Measurements from ENCODE around the gene PHYH.
"Not testable (repeated sequence)": the region's sequence is repeated elsewhere in the genome, so short reads cannot be mapped to it uniquely, and the experiment has no call there.

Gene PHYH

GRCh38 chr10:13299437-13300287, at the start of gene PHYH:
TSS of gene PHYH (minus strand) at chr10:13300064. CDS start at chr10:13300042, 22 bp downstream.
- peak; percentile 85 for DNase-seq

- peak; percentile 76 to 81 for DNase-seq
These were observed 48.6 kb upstream of the PHYH start, which contains the start of gene SEPHS1 for GRCh38 chr10:13348216-13349017. TSS of gene SEPHS1 (minus strand) at chr10:13348293. CDS start at chr10:13344950, 3,343 bp downstream.

GRCh38 chr10:13347500-13348156, 47.8 kb upstream of the PHYH start:
- peak; percentile 77 to 82 for DNase-seq

GRCh38 chr10:13347043-13347499, 47.2 kb upstream of the PHYH start:
- no peak for DNase-seq

GRCh38 chr10:13346283-13347042, 46.6 kb upstream of the PHYH start:
- DNase-seq = no peak

GRCh38 chr10:13340626-13341376, 40.9 kb upstream of the PHYH start:
- DNase-seq = peak; percentile 49 to 59

GRCh38 chr10:13340068-13340467, 40.2 kb upstream of the PHYH start:
- DNase-seq = no peak

GRCh38 chr10:13338390-13339110, 38.7 kb upstream of the PHYH start:
- DNase-seq = no peak

GRCh38 chr10:13337827-13338196, 37.9 kb upstream of the PHYH start:
- no peak for DNase-seq

- DNase-seq = no peak
These were observed 37.4 kb upstream of the PHYH start for GRCh38 chr10:13337128-13337826.

- DNase-seq = no peak
These were observed 36.0 kb upstream of the PHYH start for GRCh38 chr10:13335881-13336280.

GRCh38 chr10:13334556-13334955, 34.7 kb upstream of the PHYH start:
- no peak for DNase-seq

GRCh38 chr10:13331646-13332045, 31.8 kb upstream of the PHYH start:
- no peak for DNase-seq

- DNase-seq = not testable (repeated sequence)
These were observed 31.1 kb upstream of the PHYH start for GRCh38 chr10:13330980-13331379.

GRCh38 chr10:13329565-13329964, 29.7 kb upstream of the PHYH start:
- DNase-seq = no peak

- DNase-seq = no peak
These were observed 28.7 kb upstream of the PHYH start for GRCh38 chr10:13328613-13329012.

- no peak for DNase-seq
These were observed 28.3 kb upstream of the PHYH start for GRCh38 chr10:13328126-13328525.

- no peak for DNase-seq
These were observed 27.7 kb upstream of the PHYH start for GRCh38 chr10:13327534-13327933.

- no peak for DNase-seq
These were observed 22.8 kb upstream of the PHYH start for GRCh38 chr10:13322615-13323148.

GRCh38 chr10:13321576-13321975, 21.7 kb upstream of the PHYH start:
- DNase-seq = no peak

All from CD4-positive, alpha-beta T cell treated with Interleukin-4 for 1 hour (primary cell).